Activated CD8-positive, alpha-beta memory T cell treated with anti-CD3 and anti-CD28 coated beads for 1 hour (primary cell): ENCODE results near the gene TMEM154.
A peak's percentile ranks its signal among the peaks of the same experiment; 100 is the strongest.

Experiments
- DNase-seq, 2 donors: peaks; one replicate each; pipeline ENCODE4 v3.0.0-alpha.2; 2020; ENCODE audit warnings: low read depth in 1 of 2; ENCODE audit errors: extremely low read depth in 1 of 2

The TMEM154 gene

DNA sequence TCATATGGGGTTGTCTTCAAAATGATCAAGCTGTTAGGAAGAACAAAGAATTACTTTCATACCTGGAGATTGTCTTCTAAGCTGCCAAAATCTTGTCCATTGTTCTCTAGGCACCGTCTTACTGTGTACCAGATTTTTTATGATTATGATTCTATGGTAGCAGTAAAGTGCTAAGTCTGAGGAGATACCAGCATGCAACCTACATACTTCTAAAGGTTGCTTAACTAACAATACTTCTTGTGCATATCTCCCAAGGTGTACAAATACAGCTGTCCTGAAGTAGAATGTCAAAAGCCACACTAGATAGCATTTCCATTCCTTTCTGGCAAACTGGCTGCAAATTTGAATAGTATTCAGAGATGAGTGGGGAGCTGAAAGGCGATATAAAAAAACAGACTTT, 81.3 kb downstream of the TMEM154 start:
- DNase-seq, result no peak

GRCh38 chr4:152594978-152595925, 84.5 kb downstream of the TMEM154 start:
- no peak for DNase-seq

DNA sequence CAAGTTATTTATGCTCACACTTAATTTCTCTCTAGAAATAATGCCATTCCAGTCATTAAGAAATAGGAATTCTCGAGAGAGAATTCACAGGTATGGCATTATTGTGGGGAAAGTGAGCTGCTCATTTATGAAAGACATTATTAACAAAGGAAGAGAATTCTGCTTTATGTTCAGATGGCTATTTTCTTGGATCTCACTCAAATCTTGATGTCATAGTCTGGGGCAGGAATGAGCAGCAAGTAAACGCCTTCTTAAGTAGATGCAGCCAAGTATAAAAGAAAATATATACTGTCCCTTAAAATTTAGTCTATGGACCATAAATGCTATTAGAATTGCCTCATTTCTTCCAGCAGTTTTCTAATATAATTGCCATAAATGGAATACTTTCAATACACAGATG, 85.7 kb downstream of the TMEM154 start:
- DNase-seq, result no peak

GRCh38 chr4:152591876-152592275, 87.9 kb downstream of the TMEM154 start:
- no peak for DNase-seq

DNA sequence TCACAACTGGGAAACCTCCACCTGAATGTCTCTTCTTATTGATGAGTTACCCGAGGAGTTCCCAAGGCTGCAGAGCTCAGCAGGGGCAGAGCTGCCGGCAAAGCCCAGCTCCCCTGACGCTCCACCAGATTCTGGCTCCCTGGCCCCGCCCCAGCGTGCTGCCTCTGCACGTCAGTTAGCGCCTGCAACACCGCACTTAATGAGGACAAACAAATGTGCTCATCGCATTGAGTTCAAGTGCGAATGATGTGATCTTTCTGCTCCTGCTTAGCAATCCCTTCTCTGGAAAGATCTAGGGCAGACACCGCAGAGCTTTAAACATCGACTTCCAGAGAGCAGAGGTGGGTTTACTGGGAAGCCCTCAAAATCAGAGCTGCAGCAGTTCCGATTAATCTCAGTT, 88.4 kb downstream of the TMEM154 start:
- peak in 1 of 2 donors; percentile 16 for DNase-seq

- no peak for DNase-seq
These were observed 89.4 kb downstream of the TMEM154 start for GRCh38 chr4:152590179-152591031.

- no peak for DNase-seq
These were observed 90.9 kb downstream of the TMEM154 start for GRCh38 chr4:152588869-152589268.

DNA sequence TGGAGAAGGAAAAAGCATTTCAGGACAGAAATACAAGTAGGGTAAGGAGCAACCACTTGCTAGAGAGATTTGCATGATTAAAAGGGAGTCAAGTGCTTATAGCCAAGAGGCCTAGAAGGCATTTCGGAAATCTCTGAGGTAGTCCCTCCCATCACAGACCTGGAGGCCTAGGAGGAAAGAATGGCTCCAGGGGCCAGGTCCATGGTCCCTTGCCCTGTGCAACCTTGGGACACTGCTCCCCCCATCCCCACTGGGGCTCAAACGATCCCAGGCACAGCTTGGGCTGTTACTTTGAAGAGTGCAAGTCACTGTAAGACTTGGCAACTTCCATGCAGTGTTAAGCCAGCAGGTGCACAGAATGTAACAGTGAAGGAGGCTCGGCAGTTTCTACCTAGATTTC, 92.7 kb downstream of the TMEM154 start:
- no peak for DNase-seq

- no peak for DNase-seq
These were observed 93.1 kb downstream of the TMEM154 start for GRCh38 chr4:152586668-152587067.

- no peak for DNase-seq
These were observed 94.8 kb downstream of the TMEM154 start for GRCh38 chr4:152585023-152585441.

DNA sequence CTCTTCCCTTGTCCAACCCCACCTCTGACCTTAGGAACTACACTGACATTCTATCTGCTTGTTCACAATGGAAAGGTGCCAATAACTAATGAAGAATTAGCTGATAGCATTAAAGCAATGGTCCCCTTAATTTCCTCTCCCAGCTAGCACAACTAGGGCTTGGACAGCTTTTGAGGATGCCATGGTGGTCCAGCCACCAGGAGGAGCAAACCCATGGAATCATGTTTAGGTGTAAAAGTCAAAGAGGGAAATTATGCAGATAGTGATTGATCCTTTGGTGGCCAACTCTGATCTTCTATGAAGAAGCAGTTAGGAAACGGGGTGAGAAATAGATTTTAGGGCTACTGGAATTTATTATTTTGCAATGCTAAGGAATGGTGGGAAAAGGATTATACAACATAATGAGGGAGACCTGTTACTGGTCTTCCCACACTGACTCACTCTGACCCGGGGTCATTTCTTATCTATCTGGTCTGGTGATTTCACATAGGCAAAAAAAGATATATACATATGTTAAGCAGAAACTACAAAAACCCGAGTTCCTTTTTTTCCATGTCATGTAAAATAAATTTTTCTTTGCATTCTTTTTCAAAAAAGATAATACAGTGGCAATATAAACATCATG, 98.1 kb downstream of the TMEM154 start:
- no peak for DNase-seq

DNA sequence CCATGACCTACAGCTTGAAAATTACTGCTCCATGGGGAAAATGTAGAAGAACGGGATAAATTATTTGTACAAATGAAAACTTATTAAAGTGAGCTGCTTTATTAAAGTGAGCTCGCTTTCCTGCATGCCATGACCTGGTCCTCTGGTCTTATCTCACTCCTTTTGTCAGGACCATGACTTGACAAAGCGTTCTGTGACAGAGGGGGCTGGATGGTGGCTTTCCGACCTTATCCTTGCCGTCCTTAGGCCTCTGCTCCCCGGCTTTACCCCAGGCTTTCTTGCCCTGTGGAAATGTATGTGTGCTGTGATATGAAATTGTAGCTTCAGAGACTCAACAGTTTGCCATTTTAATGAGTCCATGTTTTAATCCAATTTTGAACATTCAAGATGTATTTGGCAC, 99.9 kb downstream of the TMEM154 start:
- DNase-seq, result no peak

DNA sequence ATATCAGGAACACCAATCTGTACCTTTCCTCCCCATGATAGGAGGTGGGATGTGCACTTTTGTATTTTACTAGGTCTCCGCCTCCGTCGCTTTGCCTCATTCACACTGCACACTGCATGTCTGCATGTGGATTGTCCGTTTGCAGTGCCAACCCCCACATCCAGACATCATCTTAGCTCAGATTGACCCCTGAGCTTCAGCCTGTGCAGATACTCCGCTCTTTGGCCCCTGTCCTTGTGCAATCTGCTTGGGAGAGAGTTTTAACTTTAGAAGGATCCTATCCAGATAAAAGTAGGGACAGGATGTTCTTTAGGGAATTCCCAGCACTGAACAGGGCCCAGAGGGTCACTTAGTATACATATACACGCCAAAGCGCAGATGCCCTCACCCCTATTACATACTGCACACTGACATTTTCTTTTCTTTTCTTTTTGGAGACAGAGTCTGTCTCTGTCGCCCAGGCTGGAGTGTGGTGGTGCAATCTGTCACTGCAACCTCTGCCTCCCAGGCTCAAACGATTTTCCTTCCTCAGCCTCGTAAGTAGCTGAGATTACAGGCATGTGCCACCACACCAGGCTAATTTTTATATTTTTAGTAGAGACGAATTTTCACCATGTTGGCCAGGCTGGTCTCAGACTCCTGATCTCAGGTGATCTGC, 100.6 kb downstream of the TMEM154 start:
- DNase-seq, result no peak

- DNase-seq, result no peak
These were observed 101.1 kb downstream of the TMEM154 start for GRCh38 chr4:152578670-152579069.

DNA sequence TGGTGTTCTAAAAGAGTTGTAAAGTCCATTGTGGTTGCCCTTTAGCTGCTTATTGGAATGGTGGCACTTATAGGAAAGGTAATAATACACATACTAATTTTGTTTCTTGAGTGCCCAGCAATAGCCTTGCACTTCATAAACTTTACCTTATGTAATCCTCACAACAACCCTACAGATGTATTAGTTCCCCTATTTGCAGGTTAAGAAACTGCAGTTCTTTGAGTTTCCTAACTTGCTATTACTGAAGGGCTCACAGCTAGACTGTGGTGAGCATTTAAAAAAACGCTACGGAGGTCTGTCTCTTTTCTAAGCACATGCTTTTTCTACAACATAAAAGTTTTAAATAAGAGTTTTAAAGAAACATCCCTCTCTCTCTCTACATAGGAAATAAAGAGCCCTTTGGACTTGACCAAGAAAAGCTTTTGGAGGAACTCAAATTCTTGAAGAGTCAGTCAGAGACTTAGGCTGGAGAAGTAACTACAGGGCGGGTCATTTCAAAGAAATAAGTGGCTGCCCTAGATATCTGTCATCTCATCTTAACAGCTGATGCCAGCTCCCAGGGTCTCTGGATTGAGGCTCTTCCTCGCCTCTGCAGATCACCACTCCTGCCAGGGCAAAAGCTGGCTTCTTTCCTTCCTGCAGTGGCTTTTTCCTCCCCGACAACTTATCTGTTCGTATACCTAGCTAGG, 101.9 kb downstream of the TMEM154 start:
- no peak for DNase-seq

- DNase-seq, result no peak
These were observed 104.3 kb downstream of the TMEM154 start for GRCh38 chr4:152575533-152575932.

DNA sequence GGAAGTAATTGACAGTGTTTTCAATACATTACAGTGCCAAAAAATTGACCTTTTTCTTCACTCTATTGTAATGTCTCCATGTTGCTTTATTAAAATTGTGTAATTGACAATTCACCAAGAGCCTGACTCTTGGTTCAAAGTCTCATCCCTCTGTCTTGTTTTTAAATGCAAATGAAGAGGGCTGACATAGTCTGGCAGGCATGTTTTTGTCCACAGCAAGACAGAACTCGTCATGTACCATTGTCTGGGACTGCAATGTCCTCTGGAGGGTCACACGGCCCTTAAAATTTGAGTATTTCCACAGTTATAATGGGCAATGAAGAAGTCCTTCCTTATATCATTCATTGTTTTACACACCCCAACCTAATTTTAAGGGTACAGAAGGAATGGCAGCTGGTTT, 105.9 kb downstream of the TMEM154 start:
- DNase-seq, result no peak

DNA sequence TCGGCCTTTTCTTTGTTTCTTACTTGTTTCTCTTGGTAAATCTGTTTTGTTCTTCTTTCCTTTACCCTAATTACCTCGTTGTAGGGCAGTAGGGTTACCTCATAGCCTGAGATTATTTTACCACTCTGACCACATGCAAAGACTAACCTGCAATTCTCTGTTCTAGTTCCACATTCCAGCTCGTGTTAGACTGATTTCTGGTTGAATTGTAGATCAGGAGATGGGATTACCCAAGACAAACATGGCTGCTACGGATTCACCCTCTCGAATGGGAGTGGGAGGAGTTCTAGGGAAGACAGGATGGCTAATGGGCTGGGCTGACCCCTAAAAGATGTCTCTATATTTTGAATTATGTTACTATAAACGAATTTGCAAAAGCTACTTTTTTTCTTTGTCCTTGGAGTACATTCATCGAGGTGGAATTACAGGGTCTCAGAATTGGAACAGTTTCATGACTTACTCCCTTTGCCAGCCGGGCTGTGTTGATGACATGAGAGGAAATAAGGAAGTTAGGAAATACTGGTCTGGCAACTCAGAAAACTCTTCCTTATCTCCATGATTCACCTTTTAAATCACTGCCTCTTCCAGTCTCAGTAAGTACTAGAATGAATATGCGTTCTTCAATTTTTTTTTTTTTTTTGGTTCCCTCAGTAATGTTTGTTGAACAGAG, 107.2 kb downstream of the TMEM154 start:
- DNase-seq, result no peak

- DNase-seq, result no peak
These were observed 108.0 kb downstream of the TMEM154 start for GRCh38 chr4:152571770-152572169.

GRCh38 chr4:152571296-152571695, 108.5 kb downstream of the TMEM154 start:
- no peak for DNase-seq
